Thoracic aorta (tissue), 2 donors: Measurements from ENCODE around the gene BMP2K. TPM values are rescaled to one million over a fixed set of nuclear protein-coding genes. Genes with fewer than 3 reads are reported as not detected.
"Not testable (repeated sequence)": the region's sequence is repeated elsewhere in the genome, so short reads cannot be mapped to it uniquely, and the experiment has no call there.

Experiments
- ATAC-seq: fragments of 150-250 bp; one replicate; pipeline ENCODE4 v1.8.0; 2017; ENCODE audit warnings: low read depth; ENCODE audit not compliant: insufficient number of reproducible peaks, low FRiP score
- DNase-seq: peaks from one replicate; pipeline ENCODE4 v3.0.0-alpha.2; 2020; ENCODE audit warnings: low spot score
- H3K27ac ChIP-seq, 2 donors: fragments of 200-600 bp; sonication (generic); 1 replicate in 1 of 2; 2 replicates in 1 of 2; pipeline ENCODE4 v1.5.1; 2016; ENCODE audit warnings: mild to moderate bottlenecking in 2 of 2, moderate library complexity in 2 of 2
- H3K27me3 ChIP-seq: fragments of 200-600 bp; sonication (generic); replicated peaks from 2 replicates; pipeline ENCODE4 v1.6.0; 2016; ENCODE audit warnings: mild to moderate bottlenecking; ENCODE audit not compliant: insufficient read depth
- H3K36me3 ChIP-seq: fragments of 200-600 bp; sonication (generic); one replicate; pipeline ENCODE4 v1.5.1; 2016
- H3K4me1 ChIP-seq, 2 donors: fragments of 200-600 bp; sonication (generic); 1 replicate in 1 of 2; 2 replicates in 1 of 2; pipeline versions ENCODE4 v1.5.1 to v1.6.0; 2016; ENCODE audit warnings: low read depth in 2 of 2, mild to moderate bottlenecking in 1 of 2; ENCODE audit not compliant: control insufficient read depth in 1 of 2
- H3K4me3 ChIP-seq: fragments of 200-600 bp; sonication (generic); 2 replicates; pipeline ENCODE4 v1.5.1; 2016; ENCODE audit warnings: mild to moderate bottlenecking
- H3K9me3 ChIP-seq: fragments of 200-600 bp; sonication (generic); 2 replicates; pipeline ENCODE4 v1.5.1; 2016
- total RNA-seq, 2 donors: library from RNA; depleted of rRNA; stranded (reverse); fragments of >200 nt; gene quantifications; one replicate each; pipeline versions ENCODE4 v1.1.0 to v1.2.3, GENCODE V29; 2016
- TF ChIP-seq, protein P1 (sequence below): fragments of 200-600 bp; sonication (generic); IDR thresholded peaks from one replicate; pipeline ENCODE4 v1.5.1; 2019; ENCODE audit warnings: antibody characterized with exemption

The BMP2K gene
- total RNA-seq, 2 donors from 2014 or later: 41.8 to 74.4 TPM

DNA sequence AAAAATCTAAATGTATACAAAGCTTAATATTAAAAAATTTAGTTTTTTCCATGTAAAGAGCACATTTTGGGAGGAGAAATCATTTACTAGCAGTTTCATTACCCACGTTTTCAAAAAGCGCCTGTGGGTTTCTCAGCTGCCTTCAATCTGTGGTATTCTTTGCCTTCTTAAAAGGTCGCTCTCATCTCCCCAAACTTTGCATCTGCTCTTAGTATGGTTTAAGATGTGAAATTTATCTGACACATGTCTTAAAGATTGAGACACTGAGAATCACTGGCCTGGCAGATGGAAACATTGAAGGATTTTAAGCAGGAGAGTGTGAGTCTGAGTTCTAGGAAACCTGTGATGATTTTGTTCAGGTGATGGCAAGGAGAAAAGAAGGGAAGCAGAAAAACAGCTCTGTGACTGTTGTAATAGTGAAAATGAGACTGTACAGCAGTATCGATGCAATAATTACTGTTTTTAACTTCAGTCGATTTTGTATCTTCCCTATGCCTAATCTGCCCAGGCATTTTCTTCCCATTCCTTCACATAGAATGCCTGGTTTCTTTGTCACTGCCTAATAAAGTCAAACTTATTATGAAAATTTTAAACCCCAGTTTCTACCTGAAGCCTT, 87.2 kb downstream of the BMP2K start:
- TF ChIP-seq, protein P1, sequence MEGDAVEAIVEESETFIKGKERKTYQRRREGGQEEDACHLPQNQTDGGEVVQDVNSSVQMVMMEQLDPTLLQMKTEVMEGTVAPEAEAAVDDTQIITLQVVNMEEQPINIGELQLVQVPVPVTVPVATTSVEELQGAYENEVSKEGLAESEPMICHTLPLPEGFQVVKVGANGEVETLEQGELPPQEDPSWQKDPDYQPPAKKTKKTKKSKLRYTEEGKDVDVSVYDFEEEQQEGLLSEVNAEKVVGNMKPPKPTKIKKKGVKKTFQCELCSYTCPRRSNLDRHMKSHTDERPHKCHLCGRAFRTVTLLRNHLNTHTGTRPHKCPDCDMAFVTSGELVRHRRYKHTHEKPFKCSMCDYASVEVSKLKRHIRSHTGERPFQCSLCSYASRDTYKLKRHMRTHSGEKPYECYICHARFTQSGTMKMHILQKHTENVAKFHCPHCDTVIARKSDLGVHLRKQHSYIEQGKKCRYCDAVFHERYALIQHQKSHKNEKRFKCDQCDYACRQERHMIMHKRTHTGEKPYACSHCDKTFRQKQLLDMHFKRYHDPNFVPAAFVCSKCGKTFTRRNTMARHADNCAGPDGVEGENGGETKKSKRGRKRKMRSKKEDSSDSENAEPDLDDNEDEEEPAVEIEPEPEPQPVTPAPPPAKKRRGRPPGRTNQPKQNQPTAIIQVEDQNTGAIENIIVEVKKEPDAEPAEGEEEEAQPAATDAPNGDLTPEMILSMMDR: no peak
- no peak overlapping the region for H3K27ac ChIP-seq
- no peaks in the 10 kb centered on the region for H3K9me3 ChIP-seq
- no peaks in the 10 kb centered on the region for H3K27me3 ChIP-seq
- ATAC-seq: no peak
- H3K4me3 ChIP-seq: no peak overlapping the region
- H3K36me3 ChIP-seq: peaks cover 2% of the 10 kb centered on the region
- no peak for DNase-seq
- no peaks in the 10 kb centered on the region for H3K4me1 ChIP-seq

DNA sequence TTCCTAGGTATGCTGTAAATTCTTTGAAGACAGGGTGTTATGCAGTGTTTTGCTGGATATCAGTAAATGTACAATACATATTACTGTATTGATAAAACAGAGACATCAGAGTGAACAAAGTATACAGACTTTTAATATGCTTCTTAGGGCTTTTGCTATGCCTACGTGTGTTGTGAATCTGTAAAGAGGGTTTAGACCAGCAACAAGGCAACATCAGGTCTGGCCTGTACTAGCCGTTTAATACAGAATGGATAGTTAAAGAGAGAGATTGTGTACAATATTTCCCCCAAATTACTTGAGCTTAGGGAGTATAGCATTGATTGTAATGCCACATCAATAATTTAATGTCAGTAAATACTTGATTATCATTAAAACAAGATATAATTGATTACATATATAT, 87.8 kb downstream of the BMP2K start:
- H3K4me1 ChIP-seq: no peaks in the 10 kb centered on the region
- TF ChIP-seq, protein P1: no peak
- H3K27ac ChIP-seq: no peak overlapping the region
- DNase-seq (no peak), ATAC-seq (no peak)
- peaks cover 2% of the 10 kb centered on the region for H3K36me3 ChIP-seq
- H3K27me3 ChIP-seq: no peaks in the 10 kb centered on the region
- no peaks in the 10 kb centered on the region for H3K9me3 ChIP-seq
- H3K4me3 ChIP-seq: no peak overlapping the region

DNA sequence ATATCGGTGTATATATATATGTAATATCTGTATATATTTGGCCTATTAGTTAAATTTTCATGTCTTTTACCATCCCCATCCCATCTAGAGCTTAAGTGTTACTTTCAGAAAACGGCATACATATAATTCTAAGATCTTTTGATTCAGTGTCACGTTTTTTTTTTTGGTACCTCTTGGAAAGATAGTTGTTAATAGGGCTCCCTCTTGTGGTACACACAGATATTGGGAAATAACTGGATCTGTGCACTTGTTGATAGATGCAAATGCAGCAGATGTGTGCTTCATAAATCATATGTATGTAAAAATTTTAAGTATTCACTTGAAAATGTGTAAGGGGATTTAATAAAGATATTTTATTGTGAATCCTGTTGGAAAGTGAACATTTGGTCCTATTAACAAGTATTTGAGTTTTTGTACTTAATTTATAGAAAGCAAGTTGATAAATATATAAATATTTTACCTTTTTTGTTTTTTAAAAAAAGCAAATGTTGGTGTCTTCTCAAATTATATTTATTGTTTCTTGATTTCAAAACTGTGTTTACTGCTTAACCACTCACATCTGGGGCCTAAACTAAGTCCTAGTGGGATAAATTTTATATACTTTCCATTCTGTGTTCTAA, 88.4 kb downstream of the BMP2K start:
- TF ChIP-seq, protein P1: peak; percentile 84
- Histone ChIP-seq H3K4me3 (no peak overlapping the region), H3K9me3 (no peaks in the 10 kb centered on the region), H3K4me1 (no peaks in the 10 kb centered on the region), H3K36me3 (peaks cover 2% of the 10 kb centered on the region), H3K27me3 (no peaks in the 10 kb centered on the region), H3K27ac (no peak overlapping the region)
- peak; percentile 36 for ATAC-seq
- DNase-seq: no peak

DNA sequence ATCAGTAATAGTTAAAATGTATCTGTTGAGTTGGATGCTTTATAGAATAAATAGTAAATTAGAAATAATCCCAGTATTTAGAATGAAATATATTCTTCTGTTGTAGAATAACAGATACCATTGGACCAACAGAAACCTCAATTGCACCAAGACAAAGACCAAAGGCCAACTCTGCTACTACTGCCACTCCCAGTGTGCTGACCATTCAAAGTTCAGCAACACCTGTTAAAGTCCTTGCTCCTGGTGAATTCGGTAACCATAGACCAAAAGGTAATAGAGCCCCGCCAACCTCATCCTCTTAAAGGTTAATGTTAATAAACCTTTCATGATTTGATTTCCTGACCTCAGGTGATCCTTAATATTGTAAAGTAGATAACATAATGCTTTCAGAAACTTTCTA, 89.3 kb downstream of the BMP2K start:
- Histone ChIP-seq H3K4me3 (no peak overlapping the region), H3K27ac (no peak overlapping the region), H3K9me3 (no peaks in the 10 kb centered on the region), H3K4me1 (no peaks in the 10 kb centered on the region), H3K36me3 (peaks cover 2% of the 10 kb centered on the region), H3K27me3 (no peaks in the 10 kb centered on the region)
- TF ChIP-seq, protein P1: no peak
- DNase-seq: no peak
- ATAC-seq: no peak

DNA sequence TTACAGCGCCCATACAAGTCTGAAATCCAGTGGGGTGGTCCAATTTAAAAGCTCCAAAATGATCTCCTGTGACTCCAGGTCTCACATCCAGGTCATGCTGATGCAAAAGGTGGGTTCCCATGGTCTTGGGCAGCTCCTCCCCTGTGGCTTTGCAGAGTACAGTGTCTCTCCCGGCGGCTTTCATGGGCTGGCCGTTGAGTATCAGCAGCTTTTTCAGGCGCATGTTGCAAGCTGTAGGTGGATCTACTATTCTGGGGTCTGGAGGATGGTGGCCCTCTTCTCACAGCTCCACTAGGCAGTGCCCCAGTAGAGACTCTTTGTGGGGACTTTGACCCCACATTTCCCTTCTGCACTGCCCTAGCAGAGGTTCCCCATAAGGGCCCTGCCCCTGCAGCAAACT, 92.6 kb downstream of the BMP2K start:
- peaks cover 12% of the 10 kb centered on the region for H3K36me3 ChIP-seq
- H3K4me1 ChIP-seq, H3K27me3 ChIP-seq, H3K9me3 ChIP-seq, H3K4me3 ChIP-seq, H3K27ac ChIP-seq, ATAC-seq, DNase-seq: not testable (repeated sequence)
